Putamen (tissue), 1 donor: ENCODE data around the gene HOXA4.

Experiments used
- DNase-seq: peaks from one replicate; pipeline ENCODE4 v3.0.0-alpha.2; 2016; ENCODE audit warnings: low spot score

Gene HOXA4

GRCh38 chr7:27169658-27170425 lies 39.3 kb upstream of the HOXA4 start:
- no peak for DNase-seq

GRCh38 chr7:27168265-27168947 lies 37.8 kb upstream of the HOXA4 start:
- no peak for DNase-seq

- DNase-seq = no peak
Measured at GRCh38 chr7:27167916-27168264, 37.3 kb upstream of the HOXA4 start.

GRCh38 chr7:27166531-27167505 lies 36.3 kb upstream of the HOXA4 start:
- DNase-seq = no peak

- no peak for DNase-seq
Measured at GRCh38 chr7:27165996-27166530, 35.5 kb upstream of the HOXA4 start.

- DNase-seq = no peak
Measured at GRCh38 chr7:27165089-27165995, 34.8 kb upstream of the HOXA4 start, which contains the start of gene HOXA9. HOXA9 (minus strand) TSS chr7:27165537; CDS start chr7:27165457, 80 bp downstream.

- DNase-seq = no peak
Measured at GRCh38 chr7:27164367-27165088, 34.0 kb upstream of the HOXA4 start.

GRCh38 chr7:27164045-27164366 lies 33.4 kb upstream of the HOXA4 start:
- no peak for DNase-seq

- no peak for DNase-seq
Measured at GRCh38 chr7:27163288-27164044, 32.9 kb upstream of the HOXA4 start.

GRCh38 chr7:27162561-27163287 lies 32.2 kb upstream of the HOXA4 start:
- no peak for DNase-seq

- no peak for DNase-seq
Measured at GRCh38 chr7:27161721-27162560, 31.4 kb upstream of the HOXA4 start.

- no peak for DNase-seq
Measured at GRCh38 chr7:27161214-27161720, 30.7 kb upstream of the HOXA4 start.

- peak; percentile 71 for DNase-seq
Measured at GRCh38 chr7:27160546-27161213, 30.1 kb upstream of the HOXA4 start.

GRCh38 chr7:27160145-27160545 lies 29.6 kb upstream of the HOXA4 start:
- DNase-seq = no peak

GRCh38 chr7:27159266-27160144 lies 28.9 kb upstream of the HOXA4 start:
- DNase-seq = no peak
